Measurements from ENCODE around the gene TGFB1.
"Not testable (repeated sequence)": the region's sequence is repeated elsewhere in the genome, so short reads cannot be mapped to it uniquely, and the experiment has no call there.

The TGFB1 gene

GRCh38 chr19:41367848-41368301 lies 14.2 kb upstream of the TGFB1 start:
- no peak for DNase-seq

GRCh38 chr19:41366089-41366488 lies 12.4 kb upstream of the TGFB1 start:
- DNase-seq: no peak

GRCh38 chr19:41364524-41365391 lies 11.0 kb upstream of the TGFB1 start:
- DNase-seq: no peak

- DNase-seq: peak; percentile 99
Measured at GRCh38 chr19:41363753-41364523, 10.2 kb upstream of the TGFB1 start, which contains the start of gene B9D2. TSS of gene B9D2 (minus strand) at chr19:41364149. CDS start at chr19:41363519, 630 bp downstream.

- no peak for DNase-seq
Measured at GRCh38 chr19:41363371-41363752, 9.6 kb upstream of the TGFB1 start.

GRCh38 chr19:41362143-41362847 lies 8.6 kb upstream of the TGFB1 start:
- DNase-seq: no peak

GRCh38 chr19:41359741-41360140 lies 6.0 kb upstream of the TGFB1 start:
- no peak for DNase-seq

- no peak for DNase-seq
Measured at GRCh38 chr19:41357746-41358145, 4.0 kb upstream of the TGFB1 start.

GRCh38 chr19:41356984-41357739 lies 3.4 kb upstream of the TGFB1 start:
- peak; percentile 42 for DNase-seq

- DNase-seq: no peak
Measured at GRCh38 chr19:41355802-41356201, 2.1 kb upstream of the TGFB1 start.

- DNase-seq: no peak
Measured at GRCh38 chr19:41355035-41355434, 1.3 kb upstream of the TGFB1 start.

- DNase-seq: no peak
Measured at GRCh38 chr19:41354343-41354953, 726 bp upstream of the TGFB1 start.

- peak; percentile 82 for DNase-seq
Measured at GRCh38 chr19:41352609-41353465, 885 bp downstream of the TGFB1 start.

GRCh38 chr19:41352279-41352608 lies 1.5 kb downstream of the TGFB1 start:
- DNase-seq: no peak

- peak; percentile 83 for DNase-seq
Measured at GRCh38 chr19:41351339-41352245, 2.1 kb downstream of the TGFB1 start.

GRCh38 chr19:41350735-41351338 lies 2.9 kb downstream of the TGFB1 start:
- no peak for DNase-seq

GRCh38 chr19:41346916-41347315 lies 6.8 kb downstream of the TGFB1 start:
- DNase-seq: not testable (repeated sequence)

- DNase-seq: no peak
Measured at GRCh38 chr19:41344162-41344561, 9.6 kb downstream of the TGFB1 start.

- DNase-seq: no peak
Measured at GRCh38 chr19:41341669-41342490, 11.8 kb downstream of the TGFB1 start.
